ENCODE results near the gene BATF. TPM values are rescaled to one million over a fixed set of nuclear protein-coding genes. Genes with fewer than 3 reads are reported as not detected.
A peak's percentile ranks its signal among the peaks of the same experiment; 100 is the strongest.

BATF gene
- total RNA-seq, 1 experiment from 2014 or later, result 1.7 TPM

- no peaks in the 10 kb centered on the region for H3K36me3 Mint-ChIP-seq (ENCODE audit: insufficient read depth, unreplicated experiment)
- no peaks in the 10 kb centered on the region for H3K9me3 Mint-ChIP-seq (ENCODE audit: unreplicated experiment)
- POLR2A ChIA-PET, result no interaction called here
- no peak for DNase-seq
- peak overlapping the region; percentile 43 for H3K4me3 Mint-ChIP-seq (ENCODE audit: unreplicated experiment)
- no peak for TF ChIP-seq CTCF (IDR thresholded peaks at IDR 0.05; ENCODE audit: insufficient read depth in 1 of 2, low read depth in 1 of 2, low read length in 1 of 2, severe bottlenecking in 1 of 2, unreplicated experiment in 1 of 2)
- CTCF ChIA-PET, result interaction anchor here (0.5 to 3.7 kb wide), 2 partner anchors 38 to 643 kb away, joined by 4 to 23 read pairs; no protein-coding TSS in a partner anchor
- no TSS peak for BruUV-seq (replicated peaks)
- H3K27ac Mint-ChIP-seq (ENCODE audit: unreplicated experiment), result peak overlapping the region; percentile 81
- no peaks in the 10 kb centered on the region for H3K9me3 ChIP-seq
- peaks cover 48% of the 10 kb centered on the region for H3K4me1 ChIP-seq
- peaks cover 29% of the 10 kb centered on the region for H3K4me1 Mint-ChIP-seq (ENCODE audit: low read depth, unreplicated experiment)
- H3K4me3 ChIP-seq (ENCODE audit: low read depth, low read length), result no peak overlapping the region
- intact Hi-C loops (cut with micrococcal nuclease; ENCODE audit: unreplicated experiment), result no loop called here
- H3K36me3 ChIP-seq (ENCODE audit: control insufficient read depth, insufficient read depth, low read length), result no peaks in the 10 kb centered on the region
- no peaks in the 10 kb centered on the region for H3K27me3 ChIP-seq (replicated peaks; ENCODE audit: control insufficient read depth, insufficient read depth, low read length)
- H3K27me3 Mint-ChIP-seq (ENCODE audit: insufficient read depth, unreplicated experiment), result no peaks in the 10 kb centered on the region
These were observed 682 bp downstream of the BATF start for GRCh38 chr14:75522983-75523318.

GRCh38 chr14:75523771-75524171 is 1.5 kb downstream of the BATF start:
- DNase-seq, result no peak
- intact Hi-C loops (cut with micrococcal nuclease; ENCODE audit: unreplicated experiment), result no loop called here
- H3K36me3 ChIP-seq (ENCODE audit: control insufficient read depth, insufficient read depth, low read length), result no peaks in the 10 kb centered on the region
- no peaks in the 10 kb centered on the region for H3K27me3 Mint-ChIP-seq (ENCODE audit: insufficient read depth, unreplicated experiment)
- no peak for TF ChIP-seq CTCF (IDR thresholded peaks at IDR 0.05; ENCODE audit: insufficient read depth in 1 of 2, low read depth in 1 of 2, low read length in 1 of 2, severe bottlenecking in 1 of 2, unreplicated experiment in 1 of 2)
- POLR2A ChIA-PET, result no interaction called here
- no peaks in the 10 kb centered on the region for H3K36me3 Mint-ChIP-seq (ENCODE audit: insufficient read depth, unreplicated experiment)
- H3K4me1 Mint-ChIP-seq (ENCODE audit: low read depth, unreplicated experiment), result peaks cover 29% of the 10 kb centered on the region
- no peaks in the 10 kb centered on the region for H3K9me3 ChIP-seq
- H3K4me3 ChIP-seq (ENCODE audit: low read depth, low read length), result no peak overlapping the region
- H3K9me3 Mint-ChIP-seq (ENCODE audit: unreplicated experiment), result no peaks in the 10 kb centered on the region
- BruUV-seq (replicated peaks), result no TSS peak
- peaks cover 48% of the 10 kb centered on the region for H3K4me1 ChIP-seq
- H3K27ac Mint-ChIP-seq (ENCODE audit: unreplicated experiment), result peak overlapping the region; percentile 81
- H3K27me3 ChIP-seq (replicated peaks; ENCODE audit: control insufficient read depth, insufficient read depth, low read length), result no peaks in the 10 kb centered on the region
- no peak overlapping the region for H3K4me3 Mint-ChIP-seq (ENCODE audit: unreplicated experiment)
- CTCF ChIA-PET, result interaction anchor here (3.7 kb wide), 1 partner anchor 37 kb away, joined by 23 read pairs; no protein-coding TSS in a partner anchor

GRCh38 chr14:75525969-75526368 is 3.7 kb downstream of the BATF start:
- H3K27me3 Mint-ChIP-seq (ENCODE audit: insufficient read depth, unreplicated experiment), result no peaks in the 10 kb centered on the region
- intact Hi-C loops (cut with micrococcal nuclease; ENCODE audit: unreplicated experiment), result no loop called here
- H3K4me1 Mint-ChIP-seq (ENCODE audit: low read depth, unreplicated experiment), result peaks cover 25% of the 10 kb centered on the region
- ChIA-PET POLR2A (no interaction called here), CTCF (interaction anchor here (0.7 to 2.0 kb wide), 2 partner anchors 35 to 862 kb away, joined by 3 to 6 read pairs; no protein-coding TSS in a partner anchor)
- H3K27ac Mint-ChIP-seq (ENCODE audit: unreplicated experiment), result no peak overlapping the region
- H3K9me3 Mint-ChIP-seq (ENCODE audit: unreplicated experiment), result no peaks in the 10 kb centered on the region
- H3K27me3 ChIP-seq (replicated peaks; ENCODE audit: control insufficient read depth, insufficient read depth, low read length), result no peaks in the 10 kb centered on the region
- TF ChIP-seq CTCF (IDR thresholded peaks at IDR 0.05; ENCODE audit: insufficient read depth in 1 of 2, low read depth in 1 of 2, low read length in 1 of 2, severe bottlenecking in 1 of 2, unreplicated experiment in 1 of 2), result no peak
- no peaks in the 10 kb centered on the region for H3K9me3 ChIP-seq
- no peaks in the 10 kb centered on the region for H3K36me3 ChIP-seq (ENCODE audit: control insufficient read depth, insufficient read depth, low read length)
- BruUV-seq (replicated peaks), result no TSS peak
- no peak overlapping the region for H3K4me3 ChIP-seq (ENCODE audit: low read depth, low read length)
- H3K4me1 ChIP-seq, result peaks cover 32% of the 10 kb centered on the region
- no peak overlapping the region for H3K4me3 Mint-ChIP-seq (ENCODE audit: unreplicated experiment)
- H3K36me3 Mint-ChIP-seq (ENCODE audit: insufficient read depth, unreplicated experiment), result no peaks in the 10 kb centered on the region
- DNase-seq, result no peak

Measured in Caco-2 (cell line).